Measurements from ENCODE around the gene TCP11.

The TCP11 gene

DNA sequence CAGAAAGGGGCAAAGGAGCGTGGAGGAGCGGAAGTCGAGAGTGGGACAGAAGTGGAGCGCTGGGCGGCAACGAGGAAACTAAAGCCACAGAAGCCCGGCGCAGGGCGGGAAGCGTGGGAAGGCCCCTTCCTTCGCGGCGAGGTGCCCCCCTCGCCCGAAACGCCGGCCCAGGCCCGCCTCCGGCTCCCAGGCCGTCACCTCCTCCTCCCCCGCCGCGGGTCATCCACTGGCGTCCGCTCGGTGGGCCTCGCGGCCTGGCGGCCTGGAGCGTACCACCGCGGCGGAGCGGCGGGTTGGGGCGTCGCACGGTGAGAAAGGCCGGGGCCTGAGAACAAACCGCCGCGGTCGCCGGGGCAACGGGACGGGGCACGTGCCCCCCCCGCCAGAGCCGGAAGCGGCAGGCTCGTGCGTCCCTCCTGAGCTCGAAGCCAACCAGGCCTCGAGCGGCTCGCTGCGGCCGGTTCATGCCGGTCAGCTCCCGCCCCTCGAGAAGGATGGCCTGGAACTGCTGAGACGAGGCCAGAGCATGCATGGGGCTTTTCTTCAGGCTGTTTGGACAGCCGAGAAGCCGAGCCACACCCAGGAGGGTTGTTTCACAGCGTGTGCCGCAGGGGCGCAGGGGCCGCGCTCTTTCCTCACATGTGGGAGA is at the start of gene TCP11:
TSS of gene TCP11 (minus strand) at position 333 of the 649 bp plus-strand sequence. CDS start 469 bp downstream, outside the sequence.
- DNase-seq (ENCODE audit: low spot score) = peak; percentile 19

DNA sequence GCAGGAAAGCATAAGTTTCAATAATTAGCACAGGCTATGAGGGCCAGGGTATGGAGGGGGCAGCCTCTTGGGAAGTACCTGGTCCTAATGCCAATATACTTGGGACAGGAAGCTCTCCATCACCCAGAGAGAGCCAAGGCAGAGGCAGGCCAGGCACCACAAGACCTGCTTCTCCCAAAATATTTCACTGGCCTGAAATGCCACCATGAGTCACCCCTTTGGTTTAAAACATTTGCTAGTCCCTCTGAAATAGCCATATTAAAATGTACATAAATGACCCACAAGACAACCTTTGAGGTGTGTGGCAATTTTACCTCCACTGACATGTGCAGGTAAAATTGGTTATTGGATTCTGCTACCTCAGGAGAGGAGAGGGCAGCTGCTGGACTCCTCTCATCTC is 49.2 kb upstream of the TCP11 start:
- no peak for DNase-seq (ENCODE audit: low spot score)

DNA sequence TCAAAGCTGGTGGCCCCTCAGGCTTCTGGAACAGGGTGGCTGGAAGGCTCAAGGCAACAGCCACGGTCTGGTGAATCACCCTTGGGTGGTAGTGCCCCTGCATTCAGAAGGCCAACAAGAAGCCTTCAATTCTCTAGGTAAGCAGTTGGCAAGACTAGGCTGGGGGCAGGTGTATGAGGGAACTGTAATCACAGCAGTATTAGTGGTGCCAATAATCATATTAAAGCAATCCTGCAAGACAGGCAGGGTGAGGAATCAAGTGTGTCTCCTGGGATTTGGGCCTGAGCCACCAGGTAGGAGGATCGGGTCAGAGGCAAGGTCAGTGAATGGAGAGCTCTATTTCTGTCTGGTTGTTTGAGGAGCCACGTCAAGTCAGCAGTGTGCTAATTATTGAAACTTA is 47.7 kb upstream of the TCP11 start:
- no peak for DNase-seq (ENCODE audit: low spot score)

DNA sequence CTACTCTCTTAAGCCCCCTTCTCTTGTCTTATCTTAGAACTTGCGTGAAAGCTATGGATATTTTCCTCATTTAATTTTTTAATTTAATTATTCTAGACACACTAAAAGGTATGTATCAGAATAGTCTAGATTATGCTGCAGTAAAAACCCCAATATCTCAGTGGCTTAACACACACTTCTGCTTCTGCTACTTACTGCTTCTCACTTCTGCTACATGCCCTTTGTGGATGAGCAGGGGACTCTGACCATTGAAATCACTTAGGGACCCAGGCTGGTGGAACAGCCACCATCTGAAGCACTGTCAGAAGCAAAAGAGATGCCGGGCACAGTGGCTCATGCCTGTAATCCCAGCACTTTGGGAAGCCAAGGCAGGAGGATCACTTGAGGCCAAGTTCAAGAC is 45.4 kb upstream of the TCP11 start:
- DNase-seq (ENCODE audit: low spot score) = no peak

DNA sequence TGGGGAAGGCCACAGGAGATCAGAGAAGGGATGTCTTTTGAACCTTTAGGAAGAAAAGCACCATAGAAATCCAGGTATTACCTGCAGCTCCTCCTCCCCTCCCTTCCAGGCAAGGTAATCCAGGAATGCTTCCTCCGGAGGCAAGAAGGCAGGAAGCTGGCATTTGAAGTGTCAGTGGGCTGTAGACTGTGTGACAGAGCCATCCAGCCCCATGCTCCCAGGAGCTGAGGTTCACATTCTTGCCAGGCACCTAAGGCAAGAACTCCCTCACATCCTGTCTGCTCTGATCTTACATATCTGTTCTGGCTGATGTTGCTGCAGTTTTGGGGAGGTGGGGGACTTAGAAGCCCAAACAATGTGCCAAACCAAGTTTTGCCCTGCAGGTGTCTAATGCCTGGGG is 44.8 kb upstream of the TCP11 start:
- DNase-seq (ENCODE audit: low spot score) = no peak

DNA sequence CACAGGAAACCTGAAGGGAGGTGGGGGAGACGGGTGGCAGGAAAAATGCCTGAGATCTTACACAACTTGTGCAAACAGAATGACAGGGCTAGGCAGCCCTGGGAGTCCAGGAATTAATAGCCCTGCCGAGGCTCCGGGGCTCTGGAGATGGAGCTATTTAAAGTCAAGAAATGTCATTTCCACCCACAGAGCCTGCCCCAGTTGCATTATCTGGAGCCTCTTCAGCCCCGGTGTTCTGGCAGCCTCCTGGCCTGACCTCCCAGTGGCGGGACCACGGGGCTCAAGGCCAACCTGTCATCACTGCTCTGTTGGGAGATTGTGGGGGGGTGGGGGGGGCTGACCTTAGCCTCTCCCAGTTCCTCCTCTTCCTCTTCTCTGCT is 44.2 kb upstream of the TCP11 start:
- DNase-seq (ENCODE audit: low spot score) = no peak

DNA sequence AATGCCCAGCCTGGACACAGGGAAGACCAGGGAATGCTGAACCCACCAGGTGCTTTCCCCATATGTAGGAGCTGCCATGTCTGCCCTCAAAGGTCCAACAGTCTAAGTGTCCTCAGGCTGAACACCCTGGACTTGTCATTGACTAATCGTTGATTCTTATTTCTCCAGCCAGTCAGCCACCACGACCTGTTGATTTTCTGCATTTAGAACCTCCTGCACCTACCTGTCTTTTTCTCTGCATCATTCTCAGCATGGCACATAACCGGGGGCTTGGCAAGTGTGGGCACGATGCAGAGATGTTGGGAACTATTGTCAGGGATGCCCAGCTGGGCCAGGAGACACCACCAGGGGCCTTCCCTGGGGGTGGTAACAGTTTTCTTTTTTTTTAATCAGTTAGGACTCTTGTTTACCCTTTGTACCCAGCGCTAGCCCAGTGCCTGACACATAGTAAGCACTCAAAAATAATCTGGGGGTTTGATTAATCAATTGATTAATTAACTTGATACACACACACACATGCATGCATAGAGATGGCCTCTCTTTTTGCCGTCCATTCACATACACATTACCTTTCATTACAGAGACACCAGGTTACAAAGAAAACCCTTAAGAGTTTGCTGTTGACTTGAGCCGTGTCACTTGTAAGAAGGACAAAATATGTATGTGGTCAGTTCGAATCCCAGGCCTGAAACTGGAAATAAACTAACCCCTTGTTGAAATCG is 43.6 kb upstream of the TCP11 start:
- DNase-seq (ENCODE audit: low spot score) = no peak

DNA sequence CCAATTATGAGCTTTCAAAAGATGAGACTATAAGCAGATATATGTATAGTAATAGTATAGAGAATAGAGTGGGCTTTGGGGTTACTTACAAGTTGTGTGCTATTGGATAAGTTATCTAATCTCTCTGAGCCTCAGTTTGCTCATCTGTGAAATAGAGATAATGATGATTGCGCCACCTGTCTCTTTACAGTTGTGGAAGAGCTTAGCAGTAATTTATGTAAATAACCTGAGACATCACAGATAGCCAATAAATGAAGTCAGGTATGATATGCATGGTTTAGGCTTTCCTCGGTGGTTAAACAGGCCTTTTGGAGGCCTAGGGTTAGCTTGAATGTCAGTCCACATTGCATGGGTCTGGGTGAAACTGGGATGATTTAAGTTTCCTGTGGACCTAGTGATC is 42.8 kb upstream of the TCP11 start:
- no peak for DNase-seq (ENCODE audit: low spot score)

DNA sequence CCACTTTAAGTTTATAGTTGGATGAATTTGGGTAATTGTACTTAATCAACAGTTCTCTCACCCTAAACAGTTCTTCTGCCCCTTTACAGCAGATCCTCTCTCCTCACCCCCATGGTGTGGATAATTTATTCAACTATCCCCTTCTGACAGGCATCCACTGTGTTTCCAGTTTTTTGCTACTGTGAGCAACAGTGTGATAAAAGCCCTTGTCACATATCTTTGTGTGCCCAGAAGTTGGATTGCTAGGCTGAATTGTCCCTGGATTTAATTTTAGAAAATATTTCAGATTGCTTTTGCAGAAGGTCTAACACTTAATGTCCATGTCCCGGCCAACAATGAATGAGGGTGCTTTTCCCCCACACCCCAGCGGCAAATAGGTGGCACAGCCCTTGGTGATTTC is 42.1 kb upstream of the TCP11 start:
- DNase-seq (ENCODE audit: low spot score) = no peak

DNA sequence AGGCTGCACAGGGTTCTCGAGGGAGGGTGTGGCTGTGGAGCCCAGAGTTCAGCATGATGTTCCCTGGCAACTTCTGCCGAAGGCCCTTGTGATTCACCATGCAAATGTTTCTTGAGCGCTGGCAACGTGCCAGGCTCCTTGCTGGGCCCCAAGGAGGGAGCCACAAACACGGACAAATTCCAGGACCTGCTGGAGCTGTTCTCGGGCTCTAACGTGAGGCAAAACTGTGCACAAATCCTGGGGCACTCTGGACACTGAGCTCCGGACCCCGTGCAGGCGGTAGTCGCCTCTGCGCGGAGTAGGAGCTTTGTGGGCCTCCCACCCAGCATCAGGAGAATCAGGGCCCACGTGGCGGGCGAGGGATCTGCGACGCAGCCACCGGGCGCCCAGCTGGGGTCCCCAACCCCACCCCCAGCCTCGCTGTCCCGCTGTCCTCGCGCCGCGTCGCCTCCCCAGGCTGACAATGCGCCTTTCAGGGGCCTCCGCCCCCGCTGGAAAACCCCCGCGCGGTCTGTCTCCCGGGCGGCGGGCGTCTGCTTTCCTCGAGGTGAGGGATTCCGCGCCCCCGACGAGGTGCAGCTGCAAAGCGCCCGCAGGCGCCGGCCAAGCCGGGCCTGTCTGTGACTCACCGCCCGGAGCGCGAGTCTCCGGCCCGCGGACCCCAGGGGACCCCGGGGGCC is 40.9 kb upstream of the TCP11 start:
- DNase-seq (ENCODE audit: low spot score) = no peak

DNA sequence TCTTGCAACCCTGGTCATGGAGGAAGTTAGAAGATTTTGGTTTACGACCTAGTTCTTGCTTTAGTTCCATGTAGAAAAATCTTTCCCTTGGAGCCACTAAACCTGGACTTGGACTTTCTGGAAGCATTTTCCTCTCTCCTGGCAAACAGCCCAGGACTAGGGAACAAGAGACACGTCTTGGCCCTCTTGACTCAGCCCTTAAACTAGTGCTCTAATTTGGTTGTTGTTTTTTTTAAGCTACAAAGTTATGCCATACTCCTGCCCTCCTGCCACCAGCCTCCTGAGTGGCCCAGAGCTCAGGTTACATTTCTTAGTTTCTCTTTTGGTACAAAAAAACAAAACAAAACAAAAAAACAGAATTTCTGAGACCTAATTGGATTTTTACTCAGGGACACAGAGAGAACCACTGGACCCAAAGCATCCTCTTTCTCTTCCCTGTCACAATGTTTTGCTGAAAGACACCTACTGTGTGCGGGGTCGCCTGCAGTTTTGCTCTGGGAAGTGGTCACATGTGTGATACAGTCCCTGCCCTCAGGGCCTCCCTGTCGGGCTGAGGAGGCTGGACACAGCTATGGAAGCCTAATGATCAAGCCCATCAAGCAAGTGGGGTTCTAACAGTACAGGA is 40.3 kb upstream of the TCP11 start:
- no peak for DNase-seq (ENCODE audit: low spot score)

DNA sequence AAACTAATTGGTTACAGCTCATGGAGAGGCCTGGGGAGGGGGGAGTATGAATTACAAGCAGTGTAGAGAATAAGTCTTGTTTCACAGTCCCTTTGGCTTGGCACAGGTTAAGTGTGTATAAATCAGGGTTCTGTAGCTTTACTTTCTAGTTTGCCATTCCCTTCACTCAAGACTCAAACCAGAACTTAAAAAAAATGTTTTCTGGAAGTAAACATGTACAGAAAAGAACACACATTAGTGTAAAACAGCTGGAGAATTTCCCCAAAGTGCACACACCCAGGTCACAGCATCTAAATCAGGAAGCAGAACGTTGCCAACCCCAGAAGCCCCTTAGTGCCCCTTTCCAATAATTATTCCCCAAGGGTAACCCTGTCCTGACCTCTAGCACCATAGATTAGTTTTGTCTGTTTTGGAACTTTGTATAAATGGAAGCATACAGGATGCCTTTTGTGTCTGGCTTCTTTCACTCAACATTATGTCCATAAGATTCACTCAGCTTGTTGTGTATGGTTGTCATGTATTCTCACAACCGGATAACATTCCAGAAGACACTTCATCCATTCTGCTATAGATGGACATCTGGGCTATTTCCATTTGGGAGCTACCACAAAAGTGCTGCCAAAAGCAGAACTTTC is 38.9 kb upstream of the TCP11 start:
- DNase-seq (ENCODE audit: low spot score) = no peak

DNA sequence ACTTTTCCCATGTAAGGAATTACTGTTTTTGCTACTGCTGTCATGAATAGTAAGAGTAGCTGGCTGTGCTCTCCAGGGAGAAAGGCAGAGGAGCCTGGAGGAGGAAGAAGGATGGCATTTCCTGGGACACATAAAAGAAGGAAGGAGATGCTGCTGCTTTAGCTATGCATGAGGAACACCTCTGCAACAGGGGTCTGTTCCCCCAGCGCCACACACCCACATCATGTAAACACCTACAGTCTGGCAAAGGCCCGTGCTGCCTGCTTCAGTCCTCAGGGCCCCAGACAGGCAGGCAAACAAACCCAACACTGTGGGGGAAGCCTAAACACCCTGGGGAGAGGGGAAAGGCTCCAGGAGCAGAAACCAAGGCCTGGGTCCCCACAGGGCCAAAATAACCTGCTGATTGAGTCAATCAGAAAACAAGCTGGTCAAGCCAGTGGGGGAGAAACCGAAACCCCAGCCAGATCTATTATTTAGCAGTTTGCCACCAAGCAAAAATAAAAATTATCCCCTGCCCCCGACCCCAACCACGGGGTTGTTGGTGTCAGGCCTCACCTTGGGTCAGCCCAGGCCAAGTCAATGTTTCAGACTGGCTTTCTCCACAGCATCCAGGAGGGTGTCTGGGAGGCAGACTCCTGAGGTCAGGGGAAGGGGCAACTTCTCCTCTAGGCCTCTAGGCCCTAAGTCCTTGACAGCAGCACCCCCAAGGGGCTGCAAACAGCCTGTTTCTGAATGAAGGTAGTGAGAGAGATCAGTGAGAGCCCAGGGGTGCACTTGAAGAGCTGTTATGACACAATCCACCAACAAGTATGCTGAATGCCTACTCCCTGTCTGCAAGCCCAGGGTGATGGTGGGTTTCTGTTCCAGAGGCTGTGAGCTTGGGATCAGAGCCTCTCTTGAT is 38.0 kb upstream of the TCP11 start:
- DNase-seq (ENCODE audit: low spot score) = no peak

DNA sequence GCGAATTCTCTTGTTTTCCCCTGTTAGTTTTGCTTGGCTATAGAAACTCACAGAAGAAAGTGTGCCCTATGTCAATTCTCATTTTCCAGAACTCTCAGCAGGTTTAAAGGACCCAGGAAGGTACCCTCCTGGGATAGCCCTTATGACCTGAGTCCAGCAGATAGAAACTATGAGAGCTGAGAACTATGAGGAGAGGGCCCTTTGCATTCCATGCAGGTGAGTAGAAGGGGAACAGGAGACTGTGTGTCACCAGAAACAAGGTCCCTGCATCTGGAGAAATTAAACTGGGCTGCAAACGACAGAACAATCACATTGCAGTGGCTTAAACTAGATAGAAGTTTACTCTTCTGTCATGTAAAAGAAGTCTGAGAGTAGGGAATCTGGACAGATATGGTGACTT is 36.9 kb upstream of the TCP11 start:
- DNase-seq (ENCODE audit: low spot score) = no peak

DNA sequence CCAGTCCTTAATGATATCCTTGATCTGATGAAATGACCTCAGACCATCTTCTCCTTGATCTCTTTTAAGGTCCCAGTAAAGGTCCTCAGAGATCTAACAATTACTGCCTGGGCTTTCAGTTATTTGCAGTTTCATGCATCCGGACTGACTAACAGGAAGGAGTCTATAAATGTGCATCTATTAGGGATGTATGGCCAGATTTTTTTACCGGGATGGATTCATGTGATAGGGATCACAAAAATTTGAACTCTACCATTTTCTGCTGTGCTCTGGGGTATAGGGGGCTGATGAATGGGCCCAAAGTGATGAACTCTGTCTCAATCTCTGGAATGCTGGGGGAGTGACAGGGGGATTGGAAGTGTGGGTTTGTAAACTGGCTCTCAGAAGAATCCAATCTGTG is 36.5 kb upstream of the TCP11 start:
- DNase-seq (ENCODE audit: low spot score) = no peak

DNA sequence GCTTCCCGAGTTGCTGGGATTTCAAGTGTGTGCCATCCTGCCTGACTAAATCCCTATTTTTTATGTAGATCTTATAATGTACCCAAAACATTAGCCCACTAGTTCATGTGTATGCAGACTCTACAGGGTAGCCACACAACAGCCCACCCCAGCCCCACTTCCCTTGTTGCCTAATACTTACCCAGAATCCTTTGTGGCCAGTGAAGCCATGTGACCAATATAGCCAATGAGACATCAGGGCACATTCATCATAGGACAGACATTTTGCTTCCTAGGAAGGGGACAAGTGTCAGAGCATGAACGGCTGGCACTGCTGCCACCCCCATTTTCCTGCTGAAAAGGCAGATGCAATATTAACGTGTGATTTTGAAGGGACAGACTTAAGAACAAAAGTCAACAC is 36.0 kb upstream of the TCP11 start:
- DNase-seq (ENCODE audit: low spot score) = no peak

DNA sequence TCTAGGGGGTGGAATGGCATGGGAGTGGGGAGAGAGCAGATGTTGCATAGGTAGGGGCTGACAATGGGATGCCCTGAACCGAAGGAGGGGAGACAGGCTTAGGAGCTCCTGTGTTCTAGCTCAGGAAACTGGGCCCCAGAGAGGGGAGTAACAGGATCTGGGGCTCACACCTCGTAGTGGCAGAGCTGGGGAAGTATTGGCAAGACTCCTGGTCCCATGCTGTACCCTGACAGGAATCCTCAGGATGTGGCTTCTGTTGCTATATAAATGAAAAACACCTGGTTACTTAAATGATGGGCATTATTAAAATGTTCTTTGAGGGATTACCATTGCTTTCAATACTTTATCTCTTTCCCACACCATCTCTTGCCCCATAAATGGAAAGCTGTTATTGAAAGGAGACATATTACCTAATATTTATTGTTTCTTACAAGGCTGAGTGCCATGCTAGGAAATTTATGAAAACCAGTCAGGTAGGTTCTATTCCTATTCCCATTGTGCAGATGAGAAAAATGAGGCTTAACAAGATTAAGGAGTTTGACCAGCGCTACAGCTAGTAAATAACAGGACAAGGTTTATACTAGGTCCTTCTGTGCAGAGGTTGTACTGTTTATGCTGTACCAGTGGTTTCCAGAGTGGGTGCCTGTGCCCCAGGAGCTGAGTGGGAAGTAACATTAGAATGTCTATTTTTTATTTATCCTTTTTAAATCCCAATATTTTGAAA is 35.3 kb upstream of the TCP11 start:
- no peak for DNase-seq (ENCODE audit: low spot score)

DNA sequence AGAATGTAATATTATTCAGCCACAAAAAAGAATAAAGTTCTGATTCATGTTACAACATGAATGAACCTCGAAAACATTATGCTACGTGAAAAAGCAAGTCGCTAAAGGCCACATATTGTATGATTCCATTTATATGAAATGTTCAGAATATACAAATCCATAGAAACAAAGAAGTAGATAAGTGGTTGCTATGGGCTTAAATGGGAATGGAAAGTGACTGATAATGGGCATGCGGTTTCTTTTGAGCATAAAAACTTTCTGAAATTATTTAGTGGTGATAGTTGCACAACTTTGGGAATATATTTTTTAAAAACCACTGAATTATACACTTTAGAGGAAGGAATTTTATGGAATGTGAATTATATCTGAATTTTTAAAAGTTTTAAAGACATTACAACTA is 33.4 kb upstream of the TCP11 start:
- DNase-seq (ENCODE audit: low spot score) = no peak

DNA sequence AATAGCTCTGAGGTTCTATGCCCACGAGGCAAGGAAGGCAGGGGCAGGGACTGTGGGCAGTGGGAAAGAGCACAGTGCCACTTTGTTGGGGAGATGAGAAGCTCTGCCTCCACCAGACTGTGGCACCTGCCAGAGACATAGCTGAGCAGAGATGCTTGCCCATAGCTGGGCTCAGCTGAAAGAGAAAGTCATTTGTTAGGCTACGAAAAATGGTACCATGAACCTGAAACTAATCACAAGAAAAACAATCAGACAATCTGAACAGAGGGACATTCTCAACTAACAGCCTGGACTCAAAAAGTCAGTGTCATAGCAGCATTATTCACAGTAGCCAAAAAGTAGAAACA is 32.9 kb upstream of the TCP11 start:
- DNase-seq (ENCODE audit: low spot score) = no peak

DNA sequence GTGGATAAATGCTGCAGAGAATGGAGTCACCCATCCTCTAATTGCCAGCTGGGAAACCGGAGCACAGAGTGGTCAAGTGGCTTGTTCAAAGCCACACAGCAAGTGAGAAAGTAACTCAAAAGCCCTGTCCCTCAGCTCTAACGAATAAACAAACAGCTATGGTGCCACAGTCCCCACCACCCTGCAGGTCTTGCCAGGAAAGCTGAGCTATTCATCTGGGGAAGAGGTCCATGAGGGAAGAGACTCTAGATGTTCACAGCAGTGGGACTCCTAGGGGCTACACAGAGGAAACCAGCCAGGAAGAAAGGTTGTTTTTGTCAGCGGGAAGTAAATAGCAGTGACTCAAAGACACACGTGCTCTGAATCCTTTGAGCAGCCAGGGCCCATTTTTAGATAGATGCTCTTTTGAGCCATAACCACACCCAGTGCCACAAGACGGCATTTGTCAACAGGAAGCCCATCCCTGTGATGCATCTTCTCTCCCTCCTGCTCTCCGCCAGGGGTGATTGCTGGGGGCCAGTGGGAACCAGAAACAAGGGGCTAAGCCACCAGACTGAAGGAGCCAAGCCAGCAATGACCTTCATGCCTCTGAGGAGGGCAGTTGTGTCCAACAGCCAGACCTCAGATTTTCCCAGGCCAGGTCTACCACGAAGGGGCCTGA is 32.4 kb upstream of the TCP11 start:
- no peak for DNase-seq (ENCODE audit: low spot score)

Data from germinal center (tissue), 1 donor.